Measurements from ENCODE around the gene NPR1. TPM values are rescaled to one million over a fixed set of nuclear protein-coding genes. Genes with fewer than 3 reads are reported as not detected.

NPR1 gene
- total RNA-seq, 1 donor from 2014 or later, result not detected

DNA sequence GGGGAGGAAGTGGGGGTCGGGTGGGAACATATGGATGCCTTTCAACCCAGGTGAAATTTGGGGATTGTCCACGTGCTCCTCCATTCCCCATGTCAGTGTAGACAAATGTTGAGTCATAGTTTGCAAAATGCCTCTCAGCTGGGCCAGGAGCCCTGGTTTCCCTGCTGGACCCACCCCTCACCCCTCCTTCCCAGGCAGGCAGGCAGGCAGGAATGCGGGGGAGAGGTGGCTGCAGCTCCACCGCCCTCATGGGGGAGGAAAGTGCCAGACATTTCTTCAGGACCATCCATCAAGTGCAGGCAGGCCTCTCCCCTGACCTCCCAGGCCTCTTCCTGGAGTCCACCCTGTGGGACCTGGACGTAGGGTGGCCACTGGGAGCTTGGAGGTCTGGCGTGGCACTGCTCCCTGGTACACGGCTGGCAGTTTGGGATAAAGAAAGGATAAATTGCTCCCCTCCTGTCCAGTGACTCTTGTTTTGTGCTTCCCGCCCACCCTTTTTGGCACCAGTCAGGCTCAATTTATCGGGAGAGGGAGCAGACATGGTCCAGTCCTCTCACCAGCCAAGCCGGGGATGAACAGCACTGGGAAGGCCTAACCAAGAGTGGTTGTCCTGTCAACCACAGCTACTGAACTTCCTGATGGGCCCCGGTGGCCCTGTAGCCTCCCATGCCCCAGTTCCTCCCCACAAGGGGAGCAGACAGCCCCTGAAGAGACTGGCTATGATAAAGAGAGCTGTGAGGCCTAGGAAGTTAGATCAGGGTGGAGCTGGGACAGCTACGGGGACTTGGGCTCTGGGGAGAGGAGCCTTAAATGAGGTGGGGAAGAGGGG, 18.9 kb downstream of the NPR1 start:
- TF ChIP-seq, protein P1, sequence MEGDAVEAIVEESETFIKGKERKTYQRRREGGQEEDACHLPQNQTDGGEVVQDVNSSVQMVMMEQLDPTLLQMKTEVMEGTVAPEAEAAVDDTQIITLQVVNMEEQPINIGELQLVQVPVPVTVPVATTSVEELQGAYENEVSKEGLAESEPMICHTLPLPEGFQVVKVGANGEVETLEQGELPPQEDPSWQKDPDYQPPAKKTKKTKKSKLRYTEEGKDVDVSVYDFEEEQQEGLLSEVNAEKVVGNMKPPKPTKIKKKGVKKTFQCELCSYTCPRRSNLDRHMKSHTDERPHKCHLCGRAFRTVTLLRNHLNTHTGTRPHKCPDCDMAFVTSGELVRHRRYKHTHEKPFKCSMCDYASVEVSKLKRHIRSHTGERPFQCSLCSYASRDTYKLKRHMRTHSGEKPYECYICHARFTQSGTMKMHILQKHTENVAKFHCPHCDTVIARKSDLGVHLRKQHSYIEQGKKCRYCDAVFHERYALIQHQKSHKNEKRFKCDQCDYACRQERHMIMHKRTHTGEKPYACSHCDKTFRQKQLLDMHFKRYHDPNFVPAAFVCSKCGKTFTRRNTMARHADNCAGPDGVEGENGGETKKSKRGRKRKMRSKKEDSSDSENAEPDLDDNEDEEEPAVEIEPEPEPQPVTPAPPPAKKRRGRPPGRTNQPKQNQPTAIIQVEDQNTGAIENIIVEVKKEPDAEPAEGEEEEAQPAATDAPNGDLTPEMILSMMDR (IDR thresholded peaks at IDR 0.05; ENCODE audit: partially characterized antibody, unreplicated experiment), result no peak
- Mint-ChIP-seq H3K36me3 (ENCODE audit: unreplicated experiment) (no peaks in the 10 kb centered on the region), H3K4me3 (ENCODE audit: unreplicated experiment) (peak overlapping the region; percentile 34), H3K27me3 (ENCODE audit: unreplicated experiment) (no peaks in the 10 kb centered on the region), H3K4me1 (ENCODE audit: low read depth, unreplicated experiment) (peaks cover 2% of the 10 kb centered on the region), H3K9me3 (ENCODE audit: unreplicated experiment) (no peaks in the 10 kb centered on the region), H3K27ac (ENCODE audit: unreplicated experiment) (no peak overlapping the region)
- DNase-seq, result no peak

DNA sequence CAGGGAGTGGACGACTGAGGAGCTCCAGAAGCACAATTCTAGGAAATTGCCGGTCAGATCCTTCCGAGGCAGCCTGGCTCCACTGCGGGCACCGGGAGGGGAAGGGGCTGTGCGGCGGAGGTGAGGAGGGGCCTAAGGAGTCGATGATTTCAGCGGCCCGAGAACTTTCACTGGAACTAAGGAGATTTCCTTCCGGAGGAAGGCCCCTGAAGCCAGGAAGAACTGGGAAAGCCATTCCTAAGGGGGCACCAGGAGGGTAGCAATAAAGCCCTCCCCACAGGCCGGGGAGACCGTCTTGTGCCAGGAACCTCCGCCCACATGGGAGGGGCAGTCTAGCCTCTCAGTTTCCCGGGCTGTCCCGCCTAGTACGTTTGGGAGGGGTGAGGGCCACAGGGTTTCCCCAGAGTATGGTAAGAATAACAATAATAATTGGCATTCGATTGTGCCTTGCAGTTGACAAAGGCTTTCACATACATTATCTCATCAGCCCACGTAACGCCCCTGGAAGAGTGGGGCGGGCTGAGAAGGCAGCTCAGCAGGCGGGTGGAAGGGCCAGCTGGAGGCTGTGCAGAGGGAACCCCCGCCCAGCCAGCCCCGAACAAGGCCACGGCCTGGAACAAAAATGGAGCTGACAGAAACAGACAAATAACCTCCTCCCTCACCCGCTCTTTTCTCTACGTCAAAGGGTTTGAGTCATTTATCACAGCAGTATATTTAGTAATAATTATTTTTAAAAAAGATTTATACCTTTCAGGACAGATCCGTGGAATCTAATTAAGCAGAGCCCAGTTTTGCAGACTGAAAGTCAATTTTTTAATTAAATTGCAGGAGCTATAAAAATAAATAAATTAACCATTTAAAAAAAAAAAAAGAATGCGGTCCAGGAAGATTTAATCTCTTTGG, 19.8 kb downstream of the NPR1 start:
- peak overlapping the region; percentile 34 for H3K4me3 Mint-ChIP-seq (ENCODE audit: unreplicated experiment)
- H3K27ac Mint-ChIP-seq (ENCODE audit: unreplicated experiment), result no peak overlapping the region
- no peaks in the 10 kb centered on the region for H3K27me3 Mint-ChIP-seq (ENCODE audit: unreplicated experiment)
- TF ChIP-seq, protein P1 (IDR thresholded peaks at IDR 0.05; ENCODE audit: partially characterized antibody, unreplicated experiment), result no peak
- peak; percentile 31 for DNase-seq
- no peaks in the 10 kb centered on the region for H3K36me3 Mint-ChIP-seq (ENCODE audit: unreplicated experiment)
- no peaks in the 10 kb centered on the region for H3K9me3 Mint-ChIP-seq (ENCODE audit: unreplicated experiment)
- peaks cover 2% of the 10 kb centered on the region for H3K4me1 Mint-ChIP-seq (ENCODE audit: low read depth, unreplicated experiment)

DNA sequence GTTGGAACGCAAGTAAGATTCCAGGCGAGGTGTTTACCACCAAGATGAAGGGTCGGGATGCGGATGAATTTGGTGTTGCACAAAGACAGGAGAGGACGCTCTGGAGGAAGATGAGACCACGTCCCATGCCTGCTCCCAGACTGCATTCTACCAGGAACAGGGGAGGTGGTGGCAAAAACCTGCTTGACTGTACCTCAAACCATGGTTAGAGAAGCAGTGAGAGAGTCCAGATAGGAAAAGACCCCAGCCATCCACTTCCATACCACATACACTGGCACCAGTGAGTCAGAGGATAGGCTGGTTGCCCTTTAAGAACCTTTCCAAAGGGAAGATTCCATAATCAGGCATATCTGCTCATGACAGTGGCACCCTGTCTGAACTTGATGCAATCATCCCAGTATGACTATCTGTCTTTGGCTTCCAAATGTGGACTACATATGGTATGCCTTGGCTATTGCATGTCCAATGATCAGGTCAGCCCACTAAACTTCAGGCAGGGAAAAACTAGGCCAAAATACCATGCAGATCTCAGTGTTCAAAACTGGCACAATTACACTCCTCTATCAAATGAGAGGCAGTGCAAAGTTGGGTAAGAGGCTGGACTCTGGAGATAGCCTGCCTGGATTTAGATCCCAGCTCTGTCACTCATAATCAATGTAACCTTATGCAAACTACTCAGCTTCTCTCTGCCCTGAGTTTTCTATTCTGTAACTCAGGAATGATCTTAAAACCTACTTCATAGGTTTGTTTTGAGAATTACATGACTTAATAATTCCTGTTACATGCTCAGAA, 20.6 kb downstream of the NPR1 start:
- Mint-ChIP-seq H3K36me3 (ENCODE audit: unreplicated experiment) (no peaks in the 10 kb centered on the region), H3K4me3 (ENCODE audit: unreplicated experiment) (no peak overlapping the region), H3K27me3 (ENCODE audit: unreplicated experiment) (no peaks in the 10 kb centered on the region), H3K4me1 (ENCODE audit: low read depth, unreplicated experiment) (peaks cover 2% of the 10 kb centered on the region), H3K27ac (ENCODE audit: unreplicated experiment) (no peak overlapping the region), H3K9me3 (ENCODE audit: unreplicated experiment) (no peaks in the 10 kb centered on the region)
- TF ChIP-seq, protein P1 (IDR thresholded peaks at IDR 0.05; ENCODE audit: partially characterized antibody, unreplicated experiment), result no peak
- DNase-seq, result no peak

DNA sequence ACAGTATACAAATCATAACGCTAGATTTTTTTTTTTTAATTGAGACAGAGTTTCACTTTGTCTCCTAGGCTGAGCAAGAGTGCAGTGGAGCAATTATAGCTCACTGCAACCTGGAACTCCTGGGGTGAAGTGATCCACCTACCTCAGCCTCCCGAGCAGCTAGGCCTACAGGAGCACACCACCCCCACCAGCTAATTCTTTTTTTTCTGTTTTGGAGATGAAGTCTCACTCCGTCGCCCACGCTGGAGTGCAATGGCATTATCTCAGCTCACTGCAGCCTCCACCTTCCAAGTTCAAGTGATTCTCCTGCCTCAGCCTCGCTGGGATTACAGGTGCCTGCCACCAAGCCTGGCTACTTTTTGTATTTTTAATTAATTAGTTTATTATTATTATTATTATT, 21.3 kb downstream of the NPR1 start:
- Mint-ChIP-seq H3K27ac (ENCODE audit: unreplicated experiment) (no peak overlapping the region), H3K27me3 (ENCODE audit: unreplicated experiment) (no peaks in the 10 kb centered on the region), H3K4me3 (ENCODE audit: unreplicated experiment) (no peak overlapping the region), H3K4me1 (ENCODE audit: low read depth, unreplicated experiment) (peaks cover 2% of the 10 kb centered on the region), H3K9me3 (ENCODE audit: unreplicated experiment) (no peaks in the 10 kb centered on the region), H3K36me3 (ENCODE audit: unreplicated experiment) (no peaks in the 10 kb centered on the region)
- no peak for DNase-seq
- TF ChIP-seq, protein P1 (IDR thresholded peaks at IDR 0.05; ENCODE audit: partially characterized antibody, unreplicated experiment), result no peak
